ENCODE results near the gene TET1. TPM values are rescaled to one million over a fixed set of nuclear protein-coding genes. Genes with fewer than 3 reads are reported as not detected.
"Not testable (repeated sequence)": the region's sequence is repeated elsewhere in the genome, so short reads cannot be mapped to it uniquely, and the experiment has no call there.

Gene TET1
- total RNA-seq: under 1 TPM; 0.31 to 0.45 TPM

- DNase-seq (ENCODE audit: low spot score) (no peak), ATAC-seq (peak; percentile 49 to 61)
- peaks cover 18 to 27% of the 10 kb centered on the region in 2 donors for H3K4me1 Mint-ChIP-seq (ENCODE audit: low read depth in 2 of 2)
- H3K27me3 Mint-ChIP-seq: peaks cover 40 to 69% of the 10 kb centered on the region in 2 donors
- H3K27ac Mint-ChIP-seq: no peak within 1 kb of the TSS
- H3K9me3 Mint-ChIP-seq: no peaks in the 10 kb centered on the region
- peak within 1 kb of the TSS; percentile 70 for H3K4me3 Mint-ChIP-seq
- H3K36me3 Mint-ChIP-seq: no peaks in the 10 kb centered on the region
Measured at GRCh38 chr10:68560186-68560942, at the start of gene TET1. TET1 (plus strand) TSS chr10:68560337; CDS start chr10:68572339, 12,002 bp downstream.

GRCh38 chr10:68516216-68516615, 43.9 kb upstream of the TET1 start:
- not testable (repeated sequence) for H3K4me3 Mint-ChIP-seq; H3K4me1 Mint-ChIP-seq (ENCODE audit: low read depth in 2 of 2); H3K27me3 Mint-ChIP-seq; ATAC-seq; H3K9me3 Mint-ChIP-seq; H3K36me3 Mint-ChIP-seq; H3K27ac Mint-ChIP-seq; DNase-seq (ENCODE audit: low spot score)

GRCh38 chr10:68516766-68517165, 43.4 kb upstream of the TET1 start:
- Mint-ChIP-seq H3K4me1 (ENCODE audit: low read depth in 2 of 2) (no peaks in the 10 kb centered on the region), H3K4me3 (no peak overlapping the region), H3K27me3 (no peaks in the 10 kb centered on the region), H3K27ac (no peak overlapping the region), H3K36me3 (no peaks in the 10 kb centered on the region), H3K9me3 (no peaks in the 10 kb centered on the region)
- DNase-seq (ENCODE audit: low spot score) (no peak), ATAC-seq (no peak)

GRCh38 chr10:68517188-68517587, 42.9 kb upstream of the TET1 start:
- no peak overlapping the region for H3K27ac Mint-ChIP-seq
- no peaks in the 10 kb centered on the region for H3K27me3 Mint-ChIP-seq
- H3K36me3 Mint-ChIP-seq: no peaks in the 10 kb centered on the region
- ATAC-seq: no peak
- H3K9me3 Mint-ChIP-seq: no peaks in the 10 kb centered on the region
- no peak overlapping the region for H3K4me3 Mint-ChIP-seq
- no peaks in the 10 kb centered on the region for H3K4me1 Mint-ChIP-seq (ENCODE audit: low read depth in 2 of 2)
- DNase-seq (ENCODE audit: low spot score): no peak

GRCh38 chr10:68518609-68519008, 41.5 kb upstream of the TET1 start:
- not testable (repeated sequence) for H3K4me1 Mint-ChIP-seq (ENCODE audit: low read depth in 2 of 2); DNase-seq (ENCODE audit: low spot score); ATAC-seq; H3K27me3 Mint-ChIP-seq; H3K4me3 Mint-ChIP-seq; H3K36me3 Mint-ChIP-seq; H3K27ac Mint-ChIP-seq; H3K9me3 Mint-ChIP-seq

- not testable (repeated sequence) for H3K27ac Mint-ChIP-seq; DNase-seq (ENCODE audit: low spot score); H3K9me3 Mint-ChIP-seq; H3K4me3 Mint-ChIP-seq; H3K4me1 Mint-ChIP-seq (ENCODE audit: low read depth in 2 of 2); H3K36me3 Mint-ChIP-seq; ATAC-seq; H3K27me3 Mint-ChIP-seq
Measured at GRCh38 chr10:68525490-68526038, 34.6 kb upstream of the TET1 start.

- H3K27me3 Mint-ChIP-seq: no peaks in the 10 kb centered on the region
- H3K4me1 Mint-ChIP-seq (ENCODE audit: low read depth in 2 of 2): peaks cover 8 to 9% of the 10 kb centered on the region in 2 donors
- H3K36me3 Mint-ChIP-seq: no peaks in the 10 kb centered on the region
- H3K4me3 Mint-ChIP-seq: peak overlapping the region; percentile 93
- peak overlapping the region; percentile 85 to 93 for H3K27ac Mint-ChIP-seq
- no peaks in the 10 kb centered on the region for H3K9me3 Mint-ChIP-seq
- DNase-seq (ENCODE audit: low spot score): no peak
- no peak for ATAC-seq
Measured at GRCh38 chr10:68526634-68527307, 33.4 kb upstream of the TET1 start.

- Mint-ChIP-seq H3K36me3 (no peaks in the 10 kb centered on the region), H3K27ac (no peak overlapping the region), H3K4me3 (no peak overlapping the region), H3K4me1 (ENCODE audit: low read depth in 2 of 2) (no peaks in the 10 kb centered on the region), H3K27me3 (no peaks in the 10 kb centered on the region), H3K9me3 (no peaks in the 10 kb centered on the region)
- ATAC-seq: no peak
- no peak for DNase-seq (ENCODE audit: low spot score)
Measured at GRCh38 chr10:68536973-68537372, 23.2 kb upstream of the TET1 start.

- Mint-ChIP-seq H3K9me3 (no peaks in the 10 kb centered on the region), H3K27ac (no peak overlapping the region), H3K27me3 (no peaks in the 10 kb centered on the region), H3K4me3 (no peak overlapping the region), H3K36me3 (no peaks in the 10 kb centered on the region), H3K4me1 (ENCODE audit: low read depth in 2 of 2) (no peaks in the 10 kb centered on the region)
- ATAC-seq: no peak
- DNase-seq (ENCODE audit: low spot score): no peak
Measured at GRCh38 chr10:68537796-68538195, 22.3 kb upstream of the TET1 start.

- DNase-seq (ENCODE audit: low spot score): no peak
- H3K9me3 Mint-ChIP-seq: no peaks in the 10 kb centered on the region
- peaks cover 0 to 4% of the 10 kb centered on the region in 2 donors for H3K27me3 Mint-ChIP-seq
- no peak for ATAC-seq
- no peaks in the 10 kb centered on the region for H3K4me1 Mint-ChIP-seq (ENCODE audit: low read depth in 2 of 2)
- no peaks in the 10 kb centered on the region for H3K36me3 Mint-ChIP-seq
- no peak overlapping the region for H3K27ac Mint-ChIP-seq
- H3K4me3 Mint-ChIP-seq: no peak overlapping the region
Measured at GRCh38 chr10:68543004-68543918, 16.9 kb upstream of the TET1 start.

GRCh38 chr10:68550747-68551411, 9.3 kb upstream of the TET1 start:
- DNase-seq (ENCODE audit: low spot score) (no peak), ATAC-seq (peak; percentile 61 to 67)
- peaks cover 2 to 7% of the 10 kb centered on the region in 2 donors for H3K27me3 Mint-ChIP-seq
- no peaks in the 10 kb centered on the region for H3K4me1 Mint-ChIP-seq (ENCODE audit: low read depth in 2 of 2)
- no peak overlapping the region for H3K27ac Mint-ChIP-seq
- H3K4me3 Mint-ChIP-seq: no peak overlapping the region
- no peaks in the 10 kb centered on the region for H3K9me3 Mint-ChIP-seq
- no peaks in the 10 kb centered on the region for H3K36me3 Mint-ChIP-seq

- H3K27ac Mint-ChIP-seq: no peak overlapping the region
Measured at GRCh38 chr10:68553138-68553537, 7.0 kb upstream of the TET1 start.

GRCh38 chr10:68553599-68553998, 6.5 kb upstream of the TET1 start:
- no peak for ATAC-seq
- Mint-ChIP-seq H3K4me1 (ENCODE audit: low read depth in 2 of 2) (no peaks in the 10 kb centered on the region), H3K4me3 (no peak overlapping the region), H3K27ac (no peak overlapping the region), H3K36me3 (no peaks in the 10 kb centered on the region), H3K9me3 (no peaks in the 10 kb centered on the region), H3K27me3 (peaks cover 5 to 18% of the 10 kb centered on the region in 2 donors)
- DNase-seq (ENCODE audit: low spot score): no peak

More at GRCh38 chr10:68553138-68553537, 7.0 kb upstream of the TET1 start:
- ATAC-seq (no peak), DNase-seq (ENCODE audit: low spot score) (no peak)
- H3K27me3 Mint-ChIP-seq: peaks cover 5 to 13% of the 10 kb centered on the region in 2 donors
- H3K4me3 Mint-ChIP-seq: no peak overlapping the region
- H3K36me3 Mint-ChIP-seq: no peaks in the 10 kb centered on the region
- no peaks in the 10 kb centered on the region for H3K9me3 Mint-ChIP-seq
- H3K4me1 Mint-ChIP-seq (ENCODE audit: low read depth in 2 of 2): no peaks in the 10 kb centered on the region
